Colonic mucosa (tissue), 4 donors: ENCODE data around the gene HDAC9. TPM values are rescaled to one million over a fixed set of nuclear protein-coding genes. Genes with fewer than 3 reads are reported as not detected.
A peak's percentile ranks its signal among the peaks of the same experiment; 100 is the strongest.

ENCODE experiments used
- DNase-seq: peaks from one replicate; pipeline ENCODE4 v3.0.0-alpha.2; 2020
- H3K27ac ChIP-seq: fragments of 200-600 bp; one replicate; pipeline ENCODE4 v1.8.0; 2021
- H3K27me3 ChIP-seq: fragments of 200-600 bp; one replicate; pipeline ENCODE4 v1.8.0; 2021
- H3K36me3 ChIP-seq: fragments of 200-600 bp; one replicate; pipeline ENCODE4 v1.8.0; 2021
- H3K4me1 ChIP-seq: fragments of 200-600 bp; one replicate; pipeline ENCODE4 v1.8.0; 2021; ENCODE audit warnings: mild to moderate bottlenecking
- H3K4me3 ChIP-seq: fragments of 200-600 bp; one replicate; pipeline ENCODE4 v1.8.0; 2021
- H3K9ac ChIP-seq, 2 donors: one replicate each; pipeline ENCODE4 v1.7.0; 2013; ENCODE audit warnings: control low read depth in 2 of 2, low read depth in 2 of 2, low read length in 2 of 2
- H3K9me3 ChIP-seq: fragments of 200-600 bp; one replicate; pipeline ENCODE4 v1.8.0; 2021
- CTCF ChIP-seq: fragments of 200-600 bp; IDR thresholded peaks from one replicate; pipeline ENCODE4 v1.8.0; 2022; ENCODE audit warnings: antibody characterized with exemption, mild to moderate bottlenecking
- intact Hi-C: fragments of 100-400 bp; cut with DNase I; formaldehyde crosslinking; loops from one replicate; pipeline ENCODE4 v1.14.1; 2022
- total RNA-seq, 2 donors: library from RNA; stranded (reverse); fragmentation: NEBNext Ultra II Directional in 1 of 2; extraction: Animal tissue kit (Norgen Biotek cat#: 25700) in 1 of 2; gene quantifications; one replicate each; pipeline ENCODE4 v1.2.1, GENCODE V29; 2021
- donor health status: healthy.
- donor health status: DM: no; HTN: no; CAD: no.
- donor health status: DM: no; HTN: no; CAD: no.

The HDAC9 gene
- total RNA-seq, 2 donors from 2014 or later: 2.6 to 8.7 TPM

- Histone ChIP-seq H3K9ac (no peak overlapping the region), H3K4me3 (no peak overlapping the region), H3K9me3 (no peaks in the 10 kb centered on the region), H3K27me3 (no peaks in the 10 kb centered on the region), H3K4me1 (no peaks in the 10 kb centered on the region), H3K36me3 (no peaks in the 10 kb centered on the region), H3K27ac (no peak overlapping the region)
- TF ChIP-seq CTCF: no peak
- no peak for DNase-seq
- intact Hi-C loops: no loop called here
Observed at GRCh38 chr7:18689551-18689950, 194.0 kb downstream of the HDAC9 start.

GRCh38 chr7:18693406-18693805, 197.9 kb downstream of the HDAC9 start:
- DNase-seq: no peak
- no peaks in the 10 kb centered on the region for H3K4me1 ChIP-seq

GRCh38 chr7:18693816-18694215, 198.3 kb downstream of the HDAC9 start:
- Histone ChIP-seq H3K9ac (no peak overlapping the region), H3K4me1 (no peaks in the 10 kb centered on the region), H3K9me3 (no peaks in the 10 kb centered on the region), H3K4me3 (no peak overlapping the region), H3K27ac (no peak overlapping the region), H3K36me3 (no peaks in the 10 kb centered on the region), H3K27me3 (no peaks in the 10 kb centered on the region)
- no peak for DNase-seq
- intact Hi-C loops: no loop called here
- TF ChIP-seq CTCF: no peak

More at GRCh38 chr7:18693406-18693805, 197.9 kb downstream of the HDAC9 start:
- H3K4me3 ChIP-seq: no peak overlapping the region
- H3K9ac ChIP-seq: no peak overlapping the region
- TF ChIP-seq CTCF: peak; percentile 23
- no peaks in the 10 kb centered on the region for H3K36me3 ChIP-seq
- no peaks in the 10 kb centered on the region for H3K9me3 ChIP-seq
- no peaks in the 10 kb centered on the region for H3K27me3 ChIP-seq
- no peak overlapping the region for H3K27ac ChIP-seq
- intact Hi-C loops: no loop called here

- Histone ChIP-seq H3K27me3 (no peaks in the 10 kb centered on the region), H3K4me3 (no peak overlapping the region), H3K27ac (no peak overlapping the region), H3K9me3 (no peaks in the 10 kb centered on the region), H3K9ac (no peak overlapping the region), H3K4me1 (no peaks in the 10 kb centered on the region), H3K36me3 (no peaks in the 10 kb centered on the region)
- no peak for DNase-seq
- no peak for TF ChIP-seq CTCF
- intact Hi-C loops: no loop called here
Observed at GRCh38 chr7:18694484-18694883, 198.9 kb downstream of the HDAC9 start.

GRCh38 chr7:18694911-18695310, 199.4 kb downstream of the HDAC9 start:
- H3K27ac ChIP-seq: no peak overlapping the region
- no peaks in the 10 kb centered on the region for H3K36me3 ChIP-seq
- no peak overlapping the region for H3K4me3 ChIP-seq
- no peaks in the 10 kb centered on the region for H3K4me1 ChIP-seq
- no peak for TF ChIP-seq CTCF
- no peaks in the 10 kb centered on the region for H3K27me3 ChIP-seq
- intact Hi-C loops: no loop called here
- H3K9me3 ChIP-seq: no peaks in the 10 kb centered on the region
- DNase-seq: no peak
- no peak overlapping the region for H3K9ac ChIP-seq
